NCI-H774 (cell line): ENCODE measurements around the gene MFAP3L.

ENCODE experiments used
- DNase-seq: peaks from one replicate; lab custom pipeline; 2025; lab: John Stamatoyannopoulos, UW

MFAP3L gene

GRCh38 chr4:170017252-170017651 lies 8.9 kb downstream of the MFAP3L start:
- no peak for DNase-seq

DNA sequence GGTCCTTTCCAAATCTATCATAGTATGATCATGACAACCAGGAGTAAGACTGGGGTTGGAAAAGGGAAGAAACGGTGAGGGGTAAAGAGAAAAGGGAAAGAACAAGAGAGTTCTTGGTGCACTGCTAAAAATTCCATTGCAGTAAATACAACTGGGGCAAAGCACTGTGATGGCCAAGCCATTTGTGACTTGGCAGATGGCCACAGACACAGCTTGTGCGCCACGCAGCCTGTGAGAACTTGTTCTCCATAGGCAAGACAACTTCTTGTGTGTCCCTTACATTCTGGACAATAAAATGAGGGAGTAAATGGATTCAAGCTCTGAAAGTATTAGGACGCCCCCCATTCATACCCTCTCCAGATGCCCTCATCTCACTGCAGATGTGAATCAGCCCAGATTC lies 10.9 kb downstream of the MFAP3L start:
- no peak for DNase-seq

- no peak for DNase-seq
Measured at GRCh38 chr4:170014359-170015011, 11.7 kb downstream of the MFAP3L start.

DNA sequence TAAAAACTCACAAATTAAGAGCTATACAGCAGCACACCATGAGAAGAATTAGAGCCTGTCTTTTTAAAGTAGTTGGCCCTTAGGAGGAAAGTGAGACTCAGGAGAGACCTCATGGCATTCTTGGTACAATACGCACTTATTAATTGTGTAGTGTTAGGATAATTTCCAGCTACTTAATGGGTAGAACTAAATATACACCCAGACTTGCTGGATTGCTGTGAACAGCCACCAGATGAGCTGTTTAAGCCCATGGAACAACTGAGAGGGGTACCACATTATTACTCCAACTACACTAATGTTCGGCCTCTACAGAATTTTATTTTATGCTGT lies 13.6 kb downstream of the MFAP3L start:
- DNase-seq, result no peak

DNA sequence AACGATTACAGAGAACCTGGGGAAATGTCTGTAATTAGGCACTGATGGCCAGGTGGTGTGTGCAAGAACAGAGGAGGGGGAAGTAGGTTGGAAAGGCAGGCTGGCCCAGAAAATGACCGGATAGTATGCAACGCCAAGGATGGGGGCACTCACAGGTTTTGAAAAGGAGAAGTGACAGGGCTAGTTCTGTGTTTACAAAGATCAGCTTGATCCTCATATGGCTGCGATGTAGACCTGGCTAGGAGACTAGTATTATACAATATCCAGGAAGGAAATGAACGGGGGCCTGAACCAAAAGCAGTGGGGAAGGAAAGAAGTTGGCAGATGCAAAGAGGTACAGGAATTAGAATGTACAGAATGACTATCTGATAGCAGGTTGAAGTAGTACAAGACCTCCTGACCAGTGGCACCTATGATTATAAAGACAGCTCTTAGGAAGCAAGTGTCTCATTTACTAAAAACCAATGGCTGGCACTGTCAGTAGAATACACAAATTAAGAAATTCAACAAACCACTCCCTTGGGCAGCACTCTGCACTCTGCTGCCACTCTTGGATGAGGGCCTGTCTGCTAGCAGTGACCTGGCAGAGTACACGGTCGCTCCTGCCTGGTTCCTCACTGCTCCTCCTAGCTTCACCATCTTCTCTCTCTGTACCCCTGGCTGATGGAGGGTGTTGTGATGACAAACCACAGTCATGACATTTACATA lies 14.1 kb downstream of the MFAP3L start:
- DNase-seq, result no peak

DNA sequence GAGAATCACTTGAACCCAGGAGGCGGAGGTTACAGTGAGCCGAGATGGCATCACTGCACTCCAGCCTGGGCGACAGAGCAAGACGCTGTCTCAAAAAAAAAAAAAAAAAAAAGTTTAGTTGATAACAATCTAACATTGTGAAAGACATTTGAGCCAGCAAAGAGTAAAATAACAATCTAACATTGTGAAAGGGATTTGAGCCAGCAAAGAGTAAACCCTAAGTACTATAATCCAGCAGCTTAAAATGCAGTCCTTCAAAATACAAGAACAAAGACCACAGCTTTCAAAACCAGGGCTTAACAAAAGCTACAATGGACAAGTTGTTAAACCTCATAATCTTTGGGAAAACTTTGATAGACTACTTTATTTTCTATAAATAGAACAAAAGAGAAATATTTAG lies 16.9 kb downstream of the MFAP3L start:
- DNase-seq, result no peak

DNA sequence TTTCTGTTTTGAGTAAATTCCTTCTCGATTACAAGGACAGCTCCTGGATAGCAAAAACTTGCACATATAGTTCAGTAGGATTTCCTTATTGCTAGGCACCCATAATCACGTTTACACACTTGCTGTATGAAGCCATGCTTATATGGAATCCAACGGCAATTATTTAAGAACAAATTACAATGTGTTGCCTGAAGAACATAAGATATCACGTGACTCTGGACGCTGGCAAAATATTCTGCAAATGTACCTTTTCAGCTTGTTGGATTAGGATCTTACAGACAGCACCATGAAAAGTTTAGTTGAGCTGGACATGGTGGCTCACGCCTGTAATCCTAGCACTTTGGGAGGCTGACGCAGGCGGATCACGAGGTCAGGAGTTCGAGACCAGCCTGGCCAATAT lies 17.4 kb downstream of the MFAP3L start:
- DNase-seq, result no peak

DNA sequence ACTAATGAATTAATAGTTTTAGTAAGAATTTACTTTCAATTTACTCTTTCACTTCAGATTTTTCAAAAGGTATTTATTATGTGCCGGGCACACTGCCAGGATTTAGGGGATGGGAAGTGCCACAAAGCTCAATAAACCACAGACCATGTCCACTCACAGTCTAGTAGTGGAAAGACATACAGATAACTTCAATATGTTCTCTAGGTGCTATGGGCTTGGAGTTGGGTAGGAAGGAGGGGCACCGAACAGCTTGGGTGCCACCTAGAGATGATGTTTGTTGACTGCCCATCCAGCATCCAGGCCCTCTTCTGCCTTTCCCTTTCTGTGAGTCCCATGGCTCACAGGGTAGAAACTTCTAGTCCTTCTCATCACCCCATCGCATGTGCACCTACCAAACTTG lies 17.8 kb downstream of the MFAP3L start:
- DNase-seq, result no peak

DNA sequence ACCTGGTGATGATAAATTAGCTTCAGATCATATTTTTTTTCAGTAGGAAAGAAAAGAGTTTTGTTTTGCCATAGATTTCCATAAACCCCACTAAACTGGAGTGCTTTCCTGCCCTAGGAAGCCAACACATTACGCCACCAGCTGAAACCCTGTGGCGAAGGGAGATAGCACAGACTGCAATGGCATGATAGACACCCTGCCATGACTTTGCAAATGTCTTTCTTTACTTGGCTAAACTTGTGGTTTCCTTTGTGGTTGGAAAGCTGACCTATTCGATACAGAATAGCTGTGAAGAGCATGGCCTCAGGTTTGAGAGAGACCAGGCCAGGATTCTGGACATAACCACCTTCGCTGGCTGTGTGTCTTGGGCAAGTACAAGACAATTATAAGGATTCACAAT lies 19.1 kb downstream of the MFAP3L start:
- DNase-seq, result no peak

DNA sequence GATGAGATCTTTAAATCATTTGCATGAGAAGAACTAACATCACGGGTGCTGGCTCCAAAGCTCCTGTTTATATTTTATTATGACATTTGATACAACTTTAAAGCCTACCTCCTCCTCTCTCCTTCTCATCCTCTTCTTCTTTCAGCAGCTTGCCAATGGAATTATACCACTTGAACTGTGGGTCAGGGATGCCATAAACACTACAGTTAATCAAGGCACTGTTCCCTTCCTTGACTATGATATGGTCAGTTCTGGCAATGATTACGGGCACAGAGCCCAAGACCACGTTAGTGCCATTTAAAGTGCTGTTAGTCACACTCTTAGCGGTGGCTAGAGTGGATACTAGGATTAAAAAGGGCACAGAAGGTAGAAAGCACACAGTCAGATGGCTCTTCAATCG lies 20.7 kb downstream of the MFAP3L start:
- DNase-seq, result no peak

DNA sequence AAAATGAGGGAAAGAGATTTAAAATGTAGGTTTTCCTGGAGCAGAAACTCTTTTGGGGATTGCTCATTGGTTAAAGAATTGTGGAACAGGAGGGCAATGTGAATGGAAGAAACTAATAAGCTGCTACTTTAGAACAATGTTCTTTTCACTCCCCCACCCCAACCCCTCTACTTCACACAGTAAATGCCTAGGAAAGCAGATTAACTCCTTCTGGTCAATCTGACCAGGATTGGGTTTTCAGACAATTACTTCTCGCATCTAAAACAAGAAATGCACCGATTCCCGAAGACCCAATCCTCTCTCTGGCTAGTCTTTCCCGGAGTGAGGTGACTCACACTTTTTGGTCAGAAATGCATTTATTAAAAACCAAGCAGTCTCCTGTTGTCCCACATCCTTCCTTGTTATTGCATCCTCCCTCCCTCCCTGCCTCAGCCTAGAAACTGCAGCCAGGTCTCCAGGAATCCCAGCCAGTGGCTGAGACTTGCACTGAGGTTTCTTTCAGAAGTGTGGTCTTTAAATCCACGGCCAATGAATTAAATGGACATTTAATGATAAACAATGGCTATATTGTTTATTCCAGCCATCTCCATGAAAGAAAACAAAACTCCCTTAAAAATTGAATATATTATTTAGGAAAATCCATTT lies 21.4 kb downstream of the MFAP3L start:
- no peak for DNase-seq

DNA sequence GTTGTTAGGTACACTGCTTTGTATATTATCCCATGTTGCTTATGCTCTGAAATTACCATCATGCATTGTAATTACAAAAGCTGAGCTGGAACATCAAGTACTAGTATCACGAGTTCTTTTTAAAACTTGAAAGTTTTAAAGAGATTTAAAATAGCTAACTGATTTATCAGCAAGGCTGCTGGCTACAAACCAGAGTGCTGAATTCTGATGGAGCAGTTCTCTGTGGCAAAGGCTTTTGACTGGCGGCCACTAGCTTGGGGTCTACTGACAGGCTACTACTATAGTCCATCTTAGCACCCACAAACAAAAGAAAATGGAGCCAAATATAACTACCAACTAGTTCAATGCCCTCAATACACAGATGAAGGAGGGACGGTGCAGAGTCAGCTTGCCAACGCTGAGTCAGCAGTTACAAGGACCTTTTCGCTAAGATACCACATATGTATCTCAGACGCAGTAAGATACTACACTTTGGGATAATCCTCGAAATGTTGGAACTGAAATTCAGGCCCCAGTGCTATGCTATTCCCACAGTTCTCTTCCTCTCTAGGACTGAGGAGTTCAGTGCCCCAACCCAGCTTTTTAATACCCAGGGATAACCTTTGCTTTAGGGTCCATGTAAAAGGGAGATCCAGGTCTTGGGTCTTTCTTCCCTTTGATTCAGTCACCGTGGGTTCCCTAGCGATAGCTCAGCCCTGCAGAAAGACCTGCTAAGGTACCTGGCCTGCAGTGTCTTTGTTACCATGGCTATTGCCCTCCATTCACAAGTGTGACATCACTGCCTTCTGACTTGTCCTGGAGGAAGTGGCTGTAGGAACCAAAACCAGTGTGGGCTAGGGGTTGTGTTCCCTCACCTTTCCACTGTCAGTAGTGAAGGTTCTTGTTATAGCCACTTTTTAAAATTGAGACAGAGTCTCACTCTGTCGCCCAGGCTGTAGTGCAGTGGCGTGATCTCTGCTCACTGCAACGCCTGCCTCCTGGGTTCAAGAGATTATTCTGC lies 22.8 kb downstream of the MFAP3L start:
- DNase-seq, result no peak

GRCh38 chr4:170001745-170002267 lies 24.4 kb downstream of the MFAP3L start:
- DNase-seq, result no peak

DNA sequence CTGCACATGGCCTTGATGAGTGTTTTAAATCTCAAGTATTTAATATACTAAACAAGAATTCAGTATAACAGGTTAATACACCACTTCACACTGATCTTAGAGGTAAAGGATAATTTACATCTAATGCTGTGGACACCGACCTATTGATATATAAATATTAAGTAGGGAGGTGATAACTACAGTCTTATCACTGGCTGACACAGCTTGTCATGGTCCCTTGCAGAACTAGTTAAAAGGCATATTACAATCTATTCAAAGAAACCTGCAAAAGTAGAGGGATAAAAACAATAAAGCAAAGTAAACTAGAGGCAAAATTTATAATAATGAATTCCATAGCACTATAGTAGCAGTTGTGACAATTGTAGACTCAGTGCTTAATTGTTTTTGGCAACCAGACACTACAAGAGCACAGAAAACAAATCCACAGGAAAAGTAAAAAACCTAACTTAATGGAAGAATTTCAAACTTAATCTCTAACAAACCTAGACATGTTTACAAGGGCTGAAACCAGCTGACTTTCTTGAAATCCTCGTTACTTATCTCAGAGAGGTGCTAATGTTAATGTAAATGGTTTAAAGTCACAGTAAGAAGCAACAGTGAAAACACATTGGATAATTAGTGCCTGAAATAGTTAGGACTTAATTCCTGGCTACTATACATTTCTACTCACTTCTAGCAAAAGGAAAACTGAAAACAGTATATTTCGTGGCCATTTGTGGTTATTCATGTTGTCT lies 25.0 kb downstream of the MFAP3L start:
- DNase-seq, result no peak

DNA sequence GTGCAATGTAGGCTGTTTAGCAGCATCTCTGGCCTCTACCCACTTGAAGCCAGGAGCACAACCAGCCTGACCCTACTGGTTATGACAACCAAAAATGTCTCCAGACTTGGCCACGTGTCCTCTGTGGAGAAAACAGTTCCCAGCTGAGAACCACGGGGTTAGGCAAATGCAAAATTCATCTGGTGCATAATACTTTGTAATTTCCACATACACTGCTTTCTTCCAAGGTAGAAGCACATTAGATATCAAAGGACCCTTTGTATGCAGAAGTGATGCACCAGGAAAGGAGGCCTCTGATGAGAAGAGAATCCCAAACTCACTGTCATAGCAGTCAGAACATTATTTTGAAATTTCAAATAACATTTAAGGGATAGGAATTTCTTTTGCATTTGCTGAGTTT lies 26.3 kb downstream of the MFAP3L start:
- no peak for DNase-seq

DNA sequence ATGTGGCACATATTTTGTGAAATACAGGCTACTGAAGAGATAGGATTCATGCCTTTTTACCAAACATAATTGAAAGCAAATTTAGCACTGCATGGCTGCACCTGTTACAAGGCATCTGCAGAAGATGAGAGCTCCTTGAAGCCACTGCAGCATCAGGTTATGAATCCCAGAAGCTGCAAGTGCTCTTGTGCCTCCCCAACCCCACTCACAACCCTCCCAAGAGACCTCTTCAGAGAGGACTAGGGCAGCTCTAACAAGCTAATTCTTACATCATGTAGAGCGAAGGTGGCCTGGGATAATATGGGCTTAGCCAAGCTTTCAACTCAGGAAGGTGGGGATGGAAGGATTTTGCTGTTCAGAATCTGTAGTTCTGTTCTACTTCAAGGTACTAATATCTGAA lies 27.2 kb downstream of the MFAP3L start:
- no peak for DNase-seq

DNA sequence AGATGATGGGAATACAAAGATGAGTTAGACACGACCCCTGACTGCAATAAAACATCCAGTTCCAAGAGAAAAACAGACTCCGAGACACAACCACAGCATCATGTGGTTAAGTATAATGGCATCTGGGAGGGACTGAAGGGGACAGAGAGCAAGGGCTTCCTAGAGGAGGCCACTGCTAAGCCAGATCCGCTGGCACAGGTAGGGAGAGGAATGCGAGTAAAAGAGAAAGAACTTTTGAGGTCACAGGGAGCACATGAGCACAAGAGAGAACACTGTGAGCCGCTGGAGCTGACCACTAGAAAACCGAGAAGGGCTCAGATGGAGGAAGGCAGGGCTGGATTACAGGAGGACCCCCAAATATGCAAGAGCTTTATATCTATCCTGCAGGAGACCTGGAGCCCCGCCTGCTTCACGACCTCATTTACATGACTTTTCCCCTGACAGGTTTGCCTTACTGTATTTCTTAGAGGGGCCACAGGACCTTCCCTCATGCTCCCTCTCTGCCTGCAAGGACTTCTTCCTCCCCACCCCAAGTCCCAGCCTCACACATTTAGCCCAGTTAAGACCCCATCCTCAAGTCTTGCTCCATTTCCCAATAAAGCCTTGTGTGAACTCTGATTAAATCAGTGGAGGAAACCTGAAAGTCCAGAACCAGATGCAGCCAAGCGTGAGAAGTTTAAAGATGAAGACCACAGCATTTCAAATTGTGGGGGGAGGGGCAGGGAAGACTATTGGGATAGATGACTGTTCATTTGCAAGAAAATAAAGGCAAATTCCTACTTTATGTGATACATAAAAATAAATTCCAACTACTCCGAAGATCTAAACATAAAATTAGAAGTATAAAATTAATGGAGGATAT lies 29.6 kb downstream of the MFAP3L start:
- DNase-seq, result no peak

- DNase-seq, result no peak
Measured at GRCh38 chr4:169993531-169993930, 32.7 kb downstream of the MFAP3L start.

DNA sequence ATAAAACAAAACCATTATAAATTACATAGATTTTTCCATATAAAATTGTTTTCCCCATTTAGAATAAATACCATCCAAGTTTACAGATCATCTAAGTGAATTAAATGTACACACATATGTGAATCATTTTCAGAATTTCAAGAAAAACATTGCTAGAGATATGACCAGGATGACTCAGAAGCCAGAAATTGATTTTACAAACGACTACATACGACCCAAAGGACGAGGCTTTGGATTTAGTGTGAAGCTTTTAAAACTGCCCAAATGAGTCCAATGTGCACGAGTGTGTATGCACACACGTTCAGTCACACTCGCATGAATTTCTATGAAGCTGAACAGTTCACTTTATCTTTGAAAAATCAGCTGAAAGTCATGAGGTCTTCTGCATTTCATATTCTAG lies 37.9 kb downstream of the MFAP3L start:
- DNase-seq, result no peak
